ENCODE measurements around the gene EZR. TPM values are rescaled to one million over a fixed set of nuclear protein-coding genes. Genes with fewer than 3 reads are reported as not detected.
A peak's percentile ranks its signal among the peaks of the same experiment; 100 is the strongest.

EZR gene
- total and polyA plus RNA-seq, 9 of the 15 experiments (the other 6 are each of a cell fraction or from before 2014, with no cell fraction given): 36.5 to 162 (median 104) TPM

DNA sequence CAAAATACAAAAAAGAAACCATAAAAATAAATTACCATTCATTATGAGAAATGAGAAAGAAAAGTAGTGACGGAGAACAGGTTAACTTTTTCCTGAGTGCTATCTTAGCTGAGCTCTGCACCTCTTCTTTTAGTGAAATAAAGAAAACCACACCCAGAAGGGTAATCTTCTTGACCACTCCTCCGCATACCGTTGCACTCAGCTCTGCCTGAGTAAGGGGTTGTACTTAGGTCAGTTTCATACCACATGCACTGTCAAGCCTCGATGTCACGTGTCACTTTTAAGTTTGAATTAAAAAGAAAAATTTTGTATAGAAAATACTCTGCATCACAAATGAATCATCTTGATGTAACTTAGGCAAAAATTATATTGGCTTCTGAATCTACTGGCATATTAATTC is 2.8 kb downstream of the EZR start (continued):
- TF ChIP-seq, protein P1, sequence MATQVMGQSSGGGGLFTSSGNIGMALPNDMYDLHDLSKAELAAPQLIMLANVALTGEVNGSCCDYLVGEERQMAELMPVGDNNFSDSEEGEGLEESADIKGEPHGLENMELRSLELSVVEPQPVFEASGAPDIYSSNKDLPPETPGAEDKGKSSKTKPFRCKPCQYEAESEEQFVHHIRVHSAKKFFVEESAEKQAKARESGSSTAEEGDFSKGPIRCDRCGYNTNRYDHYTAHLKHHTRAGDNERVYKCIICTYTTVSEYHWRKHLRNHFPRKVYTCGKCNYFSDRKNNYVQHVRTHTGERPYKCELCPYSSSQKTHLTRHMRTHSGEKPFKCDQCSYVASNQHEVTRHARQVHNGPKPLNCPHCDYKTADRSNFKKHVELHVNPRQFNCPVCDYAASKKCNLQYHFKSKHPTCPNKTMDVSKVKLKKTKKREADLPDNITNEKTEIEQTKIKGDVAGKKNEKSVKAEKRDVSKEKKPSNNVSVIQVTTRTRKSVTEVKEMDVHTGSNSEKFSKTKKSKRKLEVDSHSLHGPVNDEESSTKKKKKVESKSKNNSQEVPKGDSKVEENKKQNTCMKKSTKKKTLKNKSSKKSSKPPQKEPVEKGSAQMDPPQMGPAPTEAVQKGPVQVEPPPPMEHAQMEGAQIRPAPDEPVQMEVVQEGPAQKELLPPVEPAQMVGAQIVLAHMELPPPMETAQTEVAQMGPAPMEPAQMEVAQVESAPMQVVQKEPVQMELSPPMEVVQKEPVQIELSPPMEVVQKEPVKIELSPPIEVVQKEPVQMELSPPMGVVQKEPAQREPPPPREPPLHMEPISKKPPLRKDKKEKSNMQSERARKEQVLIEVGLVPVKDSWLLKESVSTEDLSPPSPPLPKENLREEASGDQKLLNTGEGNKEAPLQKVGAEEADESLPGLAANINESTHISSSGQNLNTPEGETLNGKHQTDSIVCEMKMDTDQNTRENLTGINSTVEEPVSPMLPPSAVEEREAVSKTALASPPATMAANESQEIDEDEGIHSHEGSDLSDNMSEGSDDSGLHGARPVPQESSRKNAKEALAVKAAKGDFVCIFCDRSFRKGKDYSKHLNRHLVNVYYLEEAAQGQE (IDR thresholded peaks at IDR 0.05; ENCODE audit: borderline replicate concordance): peak; percentile 16; the same call in 1 of the 2 replicates
- TF ChIP-seq, protein P1 (CRISPR knock-in tag; IDR thresholded peaks at IDR 0.05; ENCODE audit: low read depth): no peak
- TF ChIP-seq, protein P2, sequence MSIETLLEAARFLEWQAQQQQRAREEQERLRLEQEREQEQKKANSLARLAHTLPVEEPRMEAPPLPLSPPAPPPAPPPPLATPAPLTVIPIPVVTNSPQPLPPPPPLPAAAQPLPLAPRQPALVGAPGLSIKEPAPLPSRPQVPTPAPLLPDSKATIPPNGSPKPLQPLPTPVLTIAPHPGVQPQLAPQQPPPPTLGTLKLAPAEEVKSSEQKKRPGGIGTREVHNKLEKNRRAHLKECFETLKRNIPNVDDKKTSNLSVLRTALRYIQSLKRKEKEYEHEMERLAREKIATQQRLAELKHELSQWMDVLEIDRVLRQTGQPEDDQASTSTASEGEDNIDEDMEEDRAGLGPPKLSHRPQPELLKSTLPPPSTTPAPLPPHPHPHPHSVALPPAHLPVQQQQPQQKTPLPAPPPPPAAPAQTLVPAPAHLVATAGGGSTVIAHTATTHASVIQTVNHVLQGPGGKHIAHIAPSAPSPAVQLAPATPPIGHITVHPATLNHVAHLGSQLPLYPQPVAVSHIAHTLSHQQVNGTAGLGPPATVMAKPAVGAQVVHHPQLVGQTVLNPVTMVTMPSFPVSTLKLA (conservative IDR thresholded peaks at IDR 0.05): peak; percentile 41 to 68
- TF ChIP-seq ZZZ3 (IDR thresholded peaks at IDR 0.05) (no peak), TCFL5 (CRISPR knock-in tag; conservative IDR thresholded peaks at IDR 0.05) (no peak), PYGO2 (tag; IDR thresholded peaks at IDR 0.05) (no peak), TCF3 (CRISPR knock-in tag; IDR thresholded peaks at IDR 0.05) (peak; percentile 44; the same call in 1 of the 2 replicates), GATAD2B (IDR thresholded peaks at IDR 0.05; ENCODE audit: borderline replicate concordance) (0 out of 2 replicates have a peak, but pooled peaks have one; percentile 22), RAD51 (IDR thresholded peaks at IDR 0.05; ENCODE audit: borderline replicate concordance, low read depth) (peak; percentile 82), DMBX1 (CRISPR knock-in tag; IDR thresholded peaks at IDR 0.05; ENCODE audit: borderline replicate concordance) (no peak), TOE1 (IDR thresholded peaks at IDR 0.05; ENCODE audit: borderline replicate concordance) (peak; percentile 54; the same call in 1 of the 2 replicates), TOE1 (CRISPR knock-in tag; IDR thresholded peaks at IDR 0.05; ENCODE audit: borderline replicate concordance, low read depth) (no peak), ARID1B (IDR thresholded peaks at IDR 0.05) (peak; percentile 22; the same call in 1 of the 2 replicates)
- TF ChIP-seq, protein P3, sequence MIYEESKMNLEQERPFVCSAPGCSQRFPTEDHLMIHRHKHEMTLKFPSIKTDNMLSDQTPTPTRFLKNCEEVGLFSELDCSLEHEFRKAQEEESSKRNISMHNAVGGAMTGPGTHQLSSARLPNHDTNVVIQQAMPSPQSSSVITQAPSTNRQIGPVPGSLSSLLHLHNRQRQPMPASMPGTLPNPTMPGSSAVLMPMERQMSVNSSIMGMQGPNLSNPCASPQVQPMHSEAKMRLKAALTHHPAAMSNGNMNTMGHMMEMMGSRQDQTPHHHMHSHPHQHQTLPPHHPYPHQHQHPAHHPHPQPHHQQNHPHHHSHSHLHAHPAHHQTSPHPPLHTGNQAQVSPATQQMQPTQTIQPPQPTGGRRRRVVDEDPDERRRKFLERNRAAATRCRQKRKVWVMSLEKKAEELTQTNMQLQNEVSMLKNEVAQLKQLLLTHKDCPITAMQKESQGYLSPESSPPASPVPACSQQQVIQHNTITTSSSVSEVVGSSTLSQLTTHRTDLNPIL (CRISPR knock-in tag; IDR thresholded peaks at IDR 0.05): no peak
